ENCODE data around the gene IGFN1. TPM values are rescaled to one million over a fixed set of nuclear protein-coding genes. Genes with fewer than 3 reads are reported as not detected.

Gene IGFN1
- total and polyA plus RNA-seq, 9 of the 15 experiments (the other 6 are each of a cell fraction or from before 2014, with no cell fraction given): 0.04 TPM; not detected in 8

GRCh38 chr1:201167041-201167991, 23.3 kb upstream of the IGFN1 start (continued):
- no peak for TF ChIP-seq BRF2 (IDR thresholded peaks at IDR 0.05; ENCODE audit: borderline replicate concordance, insufficient read depth, insufficient read length)
- no peak for TF ChIP-seq PCBP2 (IDR thresholded peaks at IDR 0.05; ENCODE audit: low read depth, low read length, poor library complexity, severe bottlenecking)
- no peak for TF ChIP-seq ZNF740 (CRISPR knock-in tag; IDR thresholded peaks at IDR 0.05)
- TF ChIP-seq ZNF740 (tag; IDR thresholded peaks at IDR 0.05): no peak
- no peak for TF ChIP-seq ERF (CRISPR knock-in tag; IDR thresholded peaks at IDR 0.05)
- TF ChIP-seq CBFB (CRISPR knock-in tag; IDR thresholded peaks at IDR 0.05): no peak
- no peak for TF ChIP-seq ZNF23 (CRISPR knock-in tag; IDR thresholded peaks at IDR 0.05)
- 0 out of 2 replicates have a peak, but pooled peaks have one; percentile 52 for TF ChIP-seq JUND (IDR thresholded peaks at IDR 0.05; ENCODE audit: borderline replicate concordance, low read depth, low read length)
- no peak; the same call in 2 of the 3 replicates for TF ChIP-seq JUND (tag; IDR thresholded peaks at IDR 0.05; ENCODE audit: borderline replicate concordance, low read depth, low read length)
- no peak for TF ChIP-seq MAFG (tag; conservative IDR thresholded peaks at IDR 0.05)
- TF ChIP-seq SMARCA4 (IDR thresholded peaks at IDR 0.05): peak; percentile 72
- TF ChIP-seq E2F6 (IDR thresholded peaks at IDR 0.05; ENCODE audit: borderline replicate concordance in 1 of 2, extremely low read depth in 1 of 2, insufficient read depth in 1 of 2, insufficient read length in 1 of 2, low read depth in 1 of 2, low read length in 1 of 2, poor library complexity in 1 of 2, severe bottlenecking in 1 of 2): no peak
- TF ChIP-seq ATF3 (IDR thresholded peaks at IDR 0.05): peak; percentile 46; the same call in 1 of the 2 replicates
- no peak for TF ChIP-seq ATF3 (CRISPR knock-in tag; conservative IDR thresholded peaks at IDR 0.05)
- no peak for TF ChIP-seq WHSC1 (IDR thresholded peaks at IDR 0.05; ENCODE audit: low read length)
- 0 out of 2 replicates have a peak, but pooled peaks have one; percentile 33 for TF ChIP-seq NCOR1 (IDR thresholded peaks at IDR 0.05)
- TF ChIP-seq HMBOX1 (IDR thresholded peaks at IDR 0.05): peak; percentile 97
- no peak for TF ChIP-seq DMBX1 (CRISPR knock-in tag; IDR thresholded peaks at IDR 0.05; ENCODE audit: borderline replicate concordance)
- no peak for TF ChIP-seq MCM5 (IDR thresholded peaks at IDR 0.05; ENCODE audit: low read depth)
- peak; percentile 38; the same call in 1 of the 2 replicates for TF ChIP-seq NCOA1 (IDR thresholded peaks at IDR 0.05; ENCODE audit: low read depth)
- peak; percentile 18; the same call in 1 of the 2 replicates for TF ChIP-seq JUN (IDR thresholded peaks at IDR 0.05; ENCODE audit: borderline replicate concordance, low read depth, low read length)
- no peak for TF ChIP-seq JUN (CRISPR knock-in tag; IDR thresholded peaks at IDR 0.05; ENCODE audit: borderline replicate concordance)

Data from K562 (cell line).